ENCODE data around the gene CD24. TPM values are rescaled to one million over a fixed set of nuclear protein-coding genes. Genes with fewer than 3 reads are reported as not detected.
A peak's percentile ranks its signal among the peaks of the same experiment; 100 is the strongest.

The CD24 gene
- total RNA-seq (2013; cell fraction: nucleolus; rRNA removed), result 5.0 and 5.7 TPM in 2 replicates
- 17.5 and 24.3 TPM in 2 replicates for total RNA-seq (2014; rRNA removed)
- total RNA-seq (2014; rRNA removed; fragmentation: Illumina TruSeq; extraction: Trizol), result 20.2 and 20.5 TPM in 2 replicates
- total RNA-seq (2021), result 16.6 and 17.6 TPM in 2 replicates
- 7.6 TPM for polyA plus RNA-seq (2011; ENCODE audit: low read depth)
- 0.16 and 0.19 TPM in 2 replicates for polyA plus RNA-seq (2011; rRNA removed)
- polyA plus RNA-seq (2011; cell fraction: cytosol; rRNA removed), result 0.10 and 0.31 TPM in 2 replicates
- polyA plus RNA-seq (2011; cell fraction: nucleus; rRNA removed), result 0.12 and 0.18 TPM in 2 replicates
- polyA plus RNA-seq (2012), result 8.1 and 9.2 TPM in 2 replicates
- polyA plus RNA-seq (2014; fragmentation: Illumina TruSeq; extraction: Trizol), result 21.2 and 26.2 TPM in 2 replicates
- 1 to 10 TPM; 5.3 to 7.2 TPM for polyA plus RNA-seq (2014; fragmentation: Nextera tagmentation; extraction: Ambion mirVana)
- polyA plus RNA-seq (2014; rRNA removed), result 8.3 and 10.8 TPM in 2 replicates
- 1 to 10 TPM; 4.7 to 5.5 TPM for polyA plus RNA-seq (2016; fragmentation: Nextera tagmentation; extraction: Ambion mirVana)
- polyA minus RNA-seq (2011; rRNA and poly(A)+ RNA removed), result 0.36 and 0.51 TPM in 2 replicates
- not detected in 2 replicates for polyA minus RNA-seq (2011; cell fraction: cytosol; rRNA and poly(A)+ RNA removed)
- polyA minus RNA-seq (2011; cell fraction: nucleus; rRNA and poly(A)+ RNA removed), result 0.19 TPM in 1 of 2 replicates, not detected in the other
- percentile 49 among the genes with signal in this experiment for Bru-seq, nascent RNA
- percentile 59 among the genes with signal in this experiment for BruChase-seq, experiment 1, labeled RNA remaining after a 6-hour chase
- percentile 57 among the genes with signal in this experiment for BruChase-seq, experiment 2, labeled RNA remaining after a 2-hour chase
- long read RNA-seq, experiment 1, result 0 reads
- long read RNA-seq, experiment 2, partial matches to known transcripts, result 0 of 1 reads
- long read RNA-seq, experiment 2, other reads (novel, unspliced or antisense), result 0 of 1 reads

GRCh38 chr6:106974336-106974998 is at the start of gene CD24:
Gene CD24 (minus strand): TSS chr6:106974729. CDS start chr6:106974646, 83 bp downstream.
- 1% methylated on average over 47 of the region's 73 CpGs for WGBS (ENCODE audit: insufficient coverage, insufficient replicate concordance, low lambda C conversion rate, missing lambda C conversion rate)
- CTCF ChIA-PET, result interaction anchor here (0.6 to 1.3 kb wide), 2 partner anchors 136 to 365 kb away, joined by 3 read pairs; no protein-coding TSS in a partner anchor
- TF ChIP-seq POU2F2 (IDR thresholded peaks at IDR 0.05; ENCODE audit: borderline replicate concordance, low read depth, low read length) (no peak), E4F1 (IDR thresholded peaks at IDR 0.05; ENCODE audit: borderline replicate concordance, partially characterized antibody) (no peak), SUZ12 (IDR thresholded peaks at IDR 0.05; ENCODE audit: unreplicated experiment) (no peak), NR2C1 (IDR thresholded peaks at IDR 0.05) (no peak), EGR1 (IDR thresholded peaks at IDR 0.05; ENCODE audit: borderline replicate concordance in 1 of 2, low read depth in 2 of 2, low read length in 2 of 2) (no peak), KAT2A (conservative IDR thresholded peaks at IDR 0.05; ENCODE audit: control insufficient read depth, low read depth, low read length) (no peak), PRDM15 (CRISPR knock-in tag; IDR thresholded peaks at IDR 0.05) (no peak), RUNX3 (IDR thresholded peaks at IDR 0.05; ENCODE audit: low read length) (0 out of 2 replicates have a peak, but pooled peaks have one; percentile 7), SP1 (IDR thresholded peaks at IDR 0.05; ENCODE audit: low read depth, low read length) (no peak)

More at GRCh38 chr6:106974336-106974998, at the start of gene CD24:
- Histone ChIP-seq H2AFZ (ENCODE audit: control insufficient read depth, low read depth, low read length) (peak within 1 kb of the TSS; percentile 75), H3K4me3 (peak within 1 kb of the TSS; percentile 80), H3K36me3 (ENCODE audit: control insufficient read depth in 2 of 2, insufficient read depth in 2 of 2, low read length in 1 of 2) (no peaks in the 10 kb centered on the region), H3K27ac (ENCODE audit: control insufficient read depth, insufficient read depth) (no peak within 1 kb of the TSS), H3K4me1 (ENCODE audit: control insufficient read depth, insufficient read depth, low read length) (peaks cover 7% of the 10 kb centered on the region; the same call in 1 of the 2 replicates), H4K20me1 (ENCODE audit: control insufficient read depth, insufficient read depth) (no peaks in the 10 kb centered on the region), H3K27me3 (replicated peaks in 1 of 2; ENCODE audit: control insufficient read depth in 2 of 2, insufficient read depth in 2 of 2, low read length in 1 of 2) (peaks cover 11 to 13% of the 10 kb centered on the region in 2 experiments; a peak in 3 of 4 replicates), H3K9ac (ENCODE audit: control insufficient read depth, insufficient read depth, low read length) (peak within 1 kb of the TSS; percentile 40; the same call in 1 of the 2 replicates), H3K9me3 (replicated peaks; ENCODE audit: control insufficient read depth, insufficient read depth, low read length) (no peaks in the 10 kb centered on the region), H3K79me2 (ENCODE audit: control insufficient read depth, insufficient read depth, low read length) (no peaks in the 10 kb centered on the region), H3K4me2 (ENCODE audit: control insufficient read depth, insufficient read depth) (peak within 1 kb of the TSS; percentile 95)
- POLR2A ChIA-PET, result no interaction called here
- in situ Hi-C loops (cut with MboI), result no loop called here
- RAD21 ChIA-PET (ENCODE audit: unreplicated experiment), result no interaction called here
- intact Hi-C loops (cut with micrococcal nuclease; ENCODE audit: unreplicated experiment), result no loop called here
- SMC1A ChIA-PET (ENCODE audit: uncharacterized antibody, unreplicated experiment), result interaction anchor here (1.3 kb wide), 1 partner anchor 366 kb away, joined by 6 read pairs; no protein-coding TSS in a partner anchor
- no TSS peak for BruUV-seq (replicated peaks)
- no peak for FAIRE-seq
- DNase-seq (ENCODE audit: low read depth, low spot score), result no peak
- peak; percentile 13 for ATAC-seq
